ENCODE results near the gene UGT1A9. TPM values are rescaled to one million over a fixed set of nuclear protein-coding genes. Genes with fewer than 3 reads are reported as not detected.

Gene UGT1A9
- total and polyA plus RNA-seq, 2 of the 13 experiments (the other 11 are each of a cell fraction or from before 2014, with no cell fraction given), result 0.07 TPM; not detected in 1

GRCh38 chr2:233791151-233791882, 119.6 kb downstream of the UGT1A9 start:
- Histone ChIP-seq H3K36me3 (replicated peaks in 1 of 2; ENCODE audit: control insufficient read depth in 1 of 2, insufficient read depth in 2 of 2, low read length in 2 of 2) (no peaks in the 10 kb centered on the region), H3K4me2 (ENCODE audit: low read depth, low read length) (no peak overlapping the region), H2AFZ (ENCODE audit: low read length) (no peak overlapping the region), H3K27ac (ENCODE audit: extremely low read length, insufficient read depth, low read length) (no peak overlapping the region), H3K9me3 (ENCODE audit: low read length) (no peaks in the 10 kb centered on the region), H4K20me1 (ENCODE audit: insufficient read depth, low read length) (no peaks in the 10 kb centered on the region), H3K27me3 (ENCODE audit: control insufficient read depth in 1 of 2, insufficient read depth in 2 of 2, low read length in 2 of 2) (peaks cover 7 to 39% of the 10 kb centered on the region in 2 experiments; a peak in 3 of 5 replicates), H3K4me1 (ENCODE audit: insufficient read depth, low read length) (peaks cover 14% of the 10 kb centered on the region; the same call in 1 of the 2 replicates), H3K79me2 (ENCODE audit: insufficient read depth, low read length) (no peaks in the 10 kb centered on the region), H3K4me3 (replicated peaks in 1 of 3; ENCODE audit: insufficient read depth in 1 of 3, low read depth in 2 of 3, low read length in 3 of 3) (no peak overlapping the region), H3K9ac (ENCODE audit: insufficient read depth, low read depth, low read length) (no peak overlapping the region)
- ATAC-seq (peak; percentile 11; the same call in 2 of the 3 replicates), DNase-seq (ENCODE audit: low spot score) (no peak), FAIRE-seq (no peak)
- POLR2A ChIA-PET, result no interaction called here
- in situ Hi-C loops (cut with HindIII; ENCODE audit: extremely low pct_ligation_motif_present, low pct_unique_long_range_greater_than_20kb) (no loop called here), intact Hi-C loops (cut with micrococcal nuclease; ENCODE audit: unreplicated experiment) (no loop called here)
- CTCF ChIA-PET (ENCODE audit: low intra/inter-chr PET ratio, low total read pairs), result no interaction called here
- WGBS (ENCODE audit: low lambda C conversion rate), result 53% methylated on average over 18 of the region's 18 CpGs
- no TSS peak for BruUV-seq (replicated peaks)
- no peak for TF ChIP-seq ZNF350 (CRISPR knock-in tag; IDR thresholded peaks at IDR 0.05; ENCODE audit: borderline replicate concordance, low read depth)
- TF ChIP-seq ZBTB2 (CRISPR knock-in tag; IDR thresholded peaks at IDR 0.05; ENCODE audit: low read depth), result no peak
- TF ChIP-seq NR2F1 (CRISPR knock-in tag; IDR thresholded peaks at IDR 0.05), result no peak
- no peak for TF ChIP-seq NR2F6 (IDR thresholded peaks at IDR 0.05)
- TF ChIP-seq NR2F6 (CRISPR knock-in tag; IDR thresholded peaks at IDR 0.05), result no peak
- TF ChIP-seq ARID3A (IDR thresholded peaks at IDR 0.05; ENCODE audit: low read depth, low read length), result no peak
- no peak for TF ChIP-seq ZBTB7B (CRISPR knock-in tag; IDR thresholded peaks at IDR 0.05)
- no peak for TF ChIP-seq ZC3H4 (CRISPR knock-in tag; IDR thresholded peaks at IDR 0.05; ENCODE audit: borderline replicate concordance)
- TF ChIP-seq ZNF776 (CRISPR knock-in tag; IDR thresholded peaks at IDR 0.05), result no peak
- TF ChIP-seq SAFB2 (CRISPR knock-in tag; IDR thresholded peaks at IDR 0.05; ENCODE audit: borderline replicate concordance, low read depth), result no peak
